ENCODE results near the gene ARHGAP18.

ARHGAP18 gene

GRCh38 chr6:129684903-129685661 lies 24.9 kb downstream of the ARHGAP18 start:
- Histone ChIP-seq H3K4me1 (ENCODE audit: control insufficient read depth, low read depth, low read length) (no peaks in the 10 kb centered on the region), H3K36me3 (ENCODE audit: control insufficient read depth, low read depth, low read length) (no peaks in the 10 kb centered on the region), H3K27ac (ENCODE audit: low read length) (no peak overlapping the region)

GRCh38 chr6:129684323-129684884 lies 25.6 kb downstream of the ARHGAP18 start:
- no peak overlapping the region for H3K27ac ChIP-seq (ENCODE audit: low read length)

More at GRCh38 chr6:129684903-129685661, 24.9 kb downstream of the ARHGAP18 start:
- Histone ChIP-seq H3K4me3 (ENCODE audit: low read length) (no peak overlapping the region), H3K9me3 (ENCODE audit: control insufficient read depth, low read depth, low read length) (no peaks in the 10 kb centered on the region), H3K9ac (ENCODE audit: low read length) (no peak overlapping the region), H3K27me3 (ENCODE audit: control insufficient read depth, insufficient read depth, low read length) (no peaks in the 10 kb centered on the region)

GRCh38 chr6:129683601-129684322 lies 26.2 kb downstream of the ARHGAP18 start:
- H3K27me3 ChIP-seq (ENCODE audit: control insufficient read depth, insufficient read depth, low read length) = no peaks in the 10 kb centered on the region
- no peaks in the 10 kb centered on the region for H3K36me3 ChIP-seq (ENCODE audit: control insufficient read depth, low read depth, low read length)
- H3K4me3 ChIP-seq (ENCODE audit: low read length) = no peak overlapping the region
- no peaks in the 10 kb centered on the region for H3K9me3 ChIP-seq (ENCODE audit: control insufficient read depth, low read depth, low read length)
- no peak overlapping the region for H3K9ac ChIP-seq (ENCODE audit: low read length)
- no peaks in the 10 kb centered on the region for H3K4me1 ChIP-seq (ENCODE audit: control insufficient read depth, low read depth, low read length)
- no peak overlapping the region for H3K27ac ChIP-seq (ENCODE audit: low read length)

More at GRCh38 chr6:129684323-129684884, 25.6 kb downstream of the ARHGAP18 start:
- no peak overlapping the region for H3K9ac ChIP-seq (ENCODE audit: low read length)
- H3K4me1 ChIP-seq (ENCODE audit: control insufficient read depth, low read depth, low read length) = no peaks in the 10 kb centered on the region
- no peaks in the 10 kb centered on the region for H3K36me3 ChIP-seq (ENCODE audit: control insufficient read depth, low read depth, low read length)
- no peak overlapping the region for H3K4me3 ChIP-seq (ENCODE audit: low read length)
- H3K27me3 ChIP-seq (ENCODE audit: control insufficient read depth, insufficient read depth, low read length) = no peaks in the 10 kb centered on the region
- no peaks in the 10 kb centered on the region for H3K9me3 ChIP-seq (ENCODE audit: control insufficient read depth, low read depth, low read length)

GRCh38 chr6:129681913-129682205 lies 28.1 kb downstream of the ARHGAP18 start:
- no peak overlapping the region for H3K9ac ChIP-seq (ENCODE audit: low read length)
- no peaks in the 10 kb centered on the region for H3K4me1 ChIP-seq (ENCODE audit: control insufficient read depth, low read depth, low read length)
- H3K27ac ChIP-seq (ENCODE audit: low read length) = no peak overlapping the region

GRCh38 chr6:129680633-129681032 lies 29.3 kb downstream of the ARHGAP18 start:
- Histone ChIP-seq H3K9ac (ENCODE audit: low read length) (no peak overlapping the region), H3K4me1 (ENCODE audit: control insufficient read depth, low read depth, low read length) (no peaks in the 10 kb centered on the region), H3K27ac (ENCODE audit: low read length) (no peak overlapping the region)

More at GRCh38 chr6:129681913-129682205, 28.1 kb downstream of the ARHGAP18 start:
- Histone ChIP-seq H3K4me3 (ENCODE audit: low read length) (no peak overlapping the region), H3K36me3 (ENCODE audit: control insufficient read depth, low read depth, low read length) (no peaks in the 10 kb centered on the region), H3K9me3 (ENCODE audit: control insufficient read depth, low read depth, low read length) (no peaks in the 10 kb centered on the region), H3K27me3 (ENCODE audit: control insufficient read depth, insufficient read depth, low read length) (no peaks in the 10 kb centered on the region)

GRCh38 chr6:129679758-129680157 lies 30.2 kb downstream of the ARHGAP18 start:
- H3K4me1 ChIP-seq (ENCODE audit: control insufficient read depth, low read depth, low read length) = no peaks in the 10 kb centered on the region

More at GRCh38 chr6:129680633-129681032, 29.3 kb downstream of the ARHGAP18 start:
- no peaks in the 10 kb centered on the region for H3K9me3 ChIP-seq (ENCODE audit: control insufficient read depth, low read depth, low read length)
- no peaks in the 10 kb centered on the region for H3K36me3 ChIP-seq (ENCODE audit: control insufficient read depth, low read depth, low read length)
- no peaks in the 10 kb centered on the region for H3K27me3 ChIP-seq (ENCODE audit: control insufficient read depth, insufficient read depth, low read length)
- H3K4me3 ChIP-seq (ENCODE audit: low read length) = no peak overlapping the region

GRCh38 chr6:129679275-129679674 lies 30.7 kb downstream of the ARHGAP18 start:
- Histone ChIP-seq H3K4me1 (ENCODE audit: control insufficient read depth, low read depth, low read length) (no peaks in the 10 kb centered on the region), H3K9me3 (ENCODE audit: control insufficient read depth, low read depth, low read length) (no peaks in the 10 kb centered on the region), H3K4me3 (ENCODE audit: low read length) (no peak overlapping the region), H3K36me3 (ENCODE audit: control insufficient read depth, low read depth, low read length) (no peaks in the 10 kb centered on the region), H3K27me3 (ENCODE audit: control insufficient read depth, insufficient read depth, low read length) (no peaks in the 10 kb centered on the region), H3K27ac (ENCODE audit: low read length) (no peak overlapping the region), H3K9ac (ENCODE audit: low read length) (no peak overlapping the region)

More at GRCh38 chr6:129679758-129680157, 30.2 kb downstream of the ARHGAP18 start:
- H3K27ac ChIP-seq (ENCODE audit: low read length) = no peak overlapping the region
- no peaks in the 10 kb centered on the region for H3K36me3 ChIP-seq (ENCODE audit: control insufficient read depth, low read depth, low read length)
- no peaks in the 10 kb centered on the region for H3K9me3 ChIP-seq (ENCODE audit: control insufficient read depth, low read depth, low read length)
- H3K27me3 ChIP-seq (ENCODE audit: control insufficient read depth, insufficient read depth, low read length) = no peaks in the 10 kb centered on the region
- no peak overlapping the region for H3K9ac ChIP-seq (ENCODE audit: low read length)
- H3K4me3 ChIP-seq (ENCODE audit: low read length) = no peak overlapping the region

- Histone ChIP-seq H3K9ac (ENCODE audit: low read length) (no peak overlapping the region), H3K27ac (ENCODE audit: low read length) (no peak overlapping the region), H3K4me3 (ENCODE audit: low read length) (no peak overlapping the region), H3K27me3 (ENCODE audit: control insufficient read depth, insufficient read depth, low read length) (no peaks in the 10 kb centered on the region), H3K4me1 (ENCODE audit: control insufficient read depth, low read depth, low read length) (no peaks in the 10 kb centered on the region), H3K9me3 (ENCODE audit: control insufficient read depth, low read depth, low read length) (no peaks in the 10 kb centered on the region), H3K36me3 (ENCODE audit: control insufficient read depth, low read depth, low read length) (no peaks in the 10 kb centered on the region)
These were observed 31.5 kb downstream of the ARHGAP18 start for GRCh38 chr6:129678463-129678862.

GRCh38 chr6:129677620-129678325 lies 32.2 kb downstream of the ARHGAP18 start:
- H3K27me3 ChIP-seq (ENCODE audit: control insufficient read depth, insufficient read depth, low read length) = no peaks in the 10 kb centered on the region

GRCh38 chr6:129675669-129676472 lies 34.1 kb downstream of the ARHGAP18 start:
- Histone ChIP-seq H3K27ac (ENCODE audit: low read length) (no peak overlapping the region), H3K9ac (ENCODE audit: low read length) (no peak overlapping the region), H3K4me3 (ENCODE audit: low read length) (no peak overlapping the region), H3K27me3 (ENCODE audit: control insufficient read depth, insufficient read depth, low read length) (no peaks in the 10 kb centered on the region), H3K36me3 (ENCODE audit: control insufficient read depth, low read depth, low read length) (no peaks in the 10 kb centered on the region), H3K4me1 (ENCODE audit: control insufficient read depth, low read depth, low read length) (no peaks in the 10 kb centered on the region), H3K9me3 (ENCODE audit: control insufficient read depth, low read depth, low read length) (no peaks in the 10 kb centered on the region)

More at GRCh38 chr6:129677620-129678325, 32.2 kb downstream of the ARHGAP18 start:
- no peaks in the 10 kb centered on the region for H3K4me1 ChIP-seq (ENCODE audit: control insufficient read depth, low read depth, low read length)
- no peak overlapping the region for H3K4me3 ChIP-seq (ENCODE audit: low read length)
- H3K9ac ChIP-seq (ENCODE audit: low read length) = no peak overlapping the region
- H3K36me3 ChIP-seq (ENCODE audit: control insufficient read depth, low read depth, low read length) = no peaks in the 10 kb centered on the region
- no peak overlapping the region for H3K27ac ChIP-seq (ENCODE audit: low read length)
- no peaks in the 10 kb centered on the region for H3K9me3 ChIP-seq (ENCODE audit: control insufficient read depth, low read depth, low read length)
